GM19240 (cell line): ENCODE data around the gene RPS6KA2.

Source experiments
- DNase-seq: peaks from one replicate; pipeline ENCODE4 v3.0.0; 2011; ENCODE audit warnings: low spot score; ENCODE audit not compliant: insufficient read length

Gene RPS6KA2

GRCh38 chr6:166627033-166627874 is at the start of gene RPS6KA2:
RPS6KA2 (minus strand) TSS chr6:166627251; CDS start chr6:166627019, 232 bp downstream.
- peak; percentile 86 for DNase-seq

GRCh38 chr6:166676270-166676860 is 49.3 kb upstream of the RPS6KA2 start:
- no peak for DNase-seq

DNA sequence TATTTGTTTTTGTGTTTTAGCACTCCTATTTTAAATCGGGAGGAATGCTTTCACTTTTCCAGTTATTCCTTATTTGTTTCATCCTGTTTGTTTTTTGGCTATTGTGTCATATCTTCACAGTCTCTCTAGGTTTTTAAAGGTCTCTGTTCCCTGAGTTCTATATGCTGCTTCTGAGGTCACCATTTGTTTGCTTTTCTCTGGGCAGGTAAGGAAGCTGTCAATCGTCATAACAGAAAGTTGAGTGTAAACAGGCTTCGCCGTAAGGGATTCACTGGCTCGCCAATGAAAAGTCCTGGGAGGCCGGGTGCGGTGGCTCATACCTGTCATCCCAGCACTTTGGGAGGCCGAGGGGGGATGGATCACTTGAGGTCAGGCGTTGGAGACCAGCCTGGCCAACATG is 48.7 kb upstream of the RPS6KA2 start:
- no peak for DNase-seq

DNA sequence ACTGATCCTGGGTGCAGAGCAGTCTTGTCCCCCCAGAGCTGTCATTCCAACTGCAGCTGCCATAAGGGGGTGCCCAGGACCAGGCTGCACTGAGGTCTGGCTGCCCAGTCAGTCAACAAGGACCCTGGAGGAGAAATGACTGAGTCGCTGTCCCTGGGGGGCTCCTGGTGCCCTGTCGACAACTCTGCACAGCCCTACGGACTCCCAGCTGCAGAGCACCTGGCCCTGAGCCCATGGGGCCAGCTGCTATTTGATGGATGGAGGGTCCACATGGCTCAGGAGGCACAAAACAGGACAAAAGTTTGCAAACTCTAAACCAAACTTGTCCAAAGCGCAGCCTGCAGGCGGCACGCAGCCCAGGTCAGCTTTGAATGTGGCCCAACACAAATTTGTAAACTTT is 46.3 kb upstream of the RPS6KA2 start:
- no peak for DNase-seq

DNA sequence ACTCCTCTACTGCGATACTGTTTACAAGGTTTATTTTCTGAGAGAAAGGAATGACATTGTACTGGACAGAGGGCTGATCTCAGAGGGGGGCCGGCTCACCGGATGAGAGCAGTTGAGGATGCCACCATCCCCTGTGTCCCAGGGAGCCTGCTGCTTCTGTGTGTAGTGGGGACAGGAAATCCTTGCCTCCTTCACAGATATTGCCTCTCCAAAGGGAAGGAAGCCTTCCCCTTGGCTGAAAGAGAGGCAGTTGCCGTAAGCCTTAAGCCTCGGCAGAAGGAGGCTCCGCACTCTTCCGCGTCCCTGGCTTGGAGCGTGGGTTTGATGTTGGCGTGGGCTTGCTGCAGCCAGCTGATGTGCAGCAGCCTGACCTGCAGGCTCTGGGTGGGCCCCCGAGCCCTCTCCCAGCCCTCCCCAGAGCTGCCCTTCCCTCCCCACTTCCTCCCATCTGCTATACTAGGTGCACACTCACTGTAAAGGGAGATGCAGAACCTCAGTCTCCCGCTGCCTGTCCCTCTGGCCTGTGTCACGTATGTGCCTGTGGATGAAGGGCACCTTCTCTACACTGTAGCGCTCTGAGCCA is 45.7 kb upstream of the RPS6KA2 start:
- no peak for DNase-seq

DNA sequence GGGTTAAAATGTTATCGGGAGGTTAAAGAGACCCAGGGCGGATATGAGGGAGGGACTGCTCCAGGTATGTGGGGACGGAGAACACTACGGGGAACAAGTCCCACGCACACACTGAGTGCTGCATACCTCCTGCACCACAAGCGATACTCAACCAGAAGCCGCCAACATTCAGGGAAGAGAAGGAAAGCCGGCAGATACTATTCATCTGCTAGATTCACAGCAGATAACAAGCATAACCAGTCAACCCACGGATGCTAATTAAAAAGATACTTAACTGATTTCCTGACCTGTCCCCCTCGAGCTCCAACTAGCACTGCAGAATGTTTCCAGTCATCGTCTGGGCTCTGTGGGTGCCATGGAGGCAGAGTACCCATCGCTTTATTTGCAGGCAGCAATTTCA is 45.1 kb upstream of the RPS6KA2 start:
- no peak for DNase-seq

DNA sequence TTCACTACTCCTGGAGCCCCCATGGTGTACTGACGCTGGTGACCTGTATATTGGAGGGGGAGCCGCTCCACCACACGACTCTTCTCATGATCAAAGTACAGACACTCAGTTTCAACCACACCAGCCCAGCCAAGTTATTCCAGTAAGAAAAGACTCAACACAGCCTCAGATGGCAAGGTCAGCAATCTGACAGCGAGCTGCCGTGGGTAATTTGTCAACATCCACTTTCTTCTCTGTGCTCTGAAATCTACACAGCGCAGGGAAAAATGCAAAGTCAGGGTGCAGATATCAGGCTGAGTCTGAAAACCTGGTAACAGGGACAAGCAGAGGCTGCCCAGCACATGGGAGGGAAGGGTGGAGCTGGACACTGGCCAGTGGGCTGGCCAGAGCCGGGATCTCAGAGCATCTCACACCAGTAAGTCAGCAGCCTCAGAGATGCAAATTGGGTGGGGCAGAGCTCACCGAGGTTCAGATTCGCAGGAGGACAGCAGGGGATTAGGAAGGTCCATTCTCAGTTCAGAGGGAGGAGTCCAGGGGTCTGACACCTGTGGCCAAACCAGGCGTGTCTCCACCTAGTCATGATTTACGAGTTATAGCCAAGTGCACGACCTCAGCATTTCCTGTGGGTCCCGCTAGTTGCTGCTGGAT is 44.5 kb upstream of the RPS6KA2 start:
- DNase-seq = no peak

- no peak for DNase-seq
Measured at GRCh38 chr6:166670894-166671293, 43.8 kb upstream of the RPS6KA2 start.

- no peak for DNase-seq
Measured at GRCh38 chr6:166670013-166670412, 43.0 kb upstream of the RPS6KA2 start.

- DNase-seq = no peak
Measured at GRCh38 chr6:166667796-166668610, 41.0 kb upstream of the RPS6KA2 start.

GRCh38 chr6:166664135-166664534 is 37.1 kb upstream of the RPS6KA2 start:
- no peak for DNase-seq

GRCh38 chr6:166663568-166663967 is 36.5 kb upstream of the RPS6KA2 start:
- DNase-seq = no peak

DNA sequence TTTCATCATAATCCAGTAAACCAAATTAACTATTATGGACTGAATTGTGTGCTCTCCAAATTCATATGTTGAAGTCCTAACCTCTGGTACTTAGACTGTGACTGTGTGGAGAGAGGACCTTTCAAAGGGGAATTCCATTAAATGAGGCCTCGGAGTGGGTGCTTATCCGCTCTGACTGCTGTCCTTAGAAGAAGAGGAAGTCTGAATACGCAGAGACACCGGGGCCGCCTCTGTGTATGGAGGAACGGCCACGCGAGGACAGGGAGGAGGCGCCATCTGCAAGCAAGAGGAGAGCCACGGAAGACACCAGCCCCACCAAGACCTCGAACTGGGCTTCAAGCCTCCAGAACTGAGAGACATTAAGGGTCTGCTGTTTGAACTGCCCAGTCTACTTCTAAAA is 35.6 kb upstream of the RPS6KA2 start:
- DNase-seq = no peak

GRCh38 chr6:166661327-166662085 is 34.5 kb upstream of the RPS6KA2 start:
- no peak for DNase-seq

DNA sequence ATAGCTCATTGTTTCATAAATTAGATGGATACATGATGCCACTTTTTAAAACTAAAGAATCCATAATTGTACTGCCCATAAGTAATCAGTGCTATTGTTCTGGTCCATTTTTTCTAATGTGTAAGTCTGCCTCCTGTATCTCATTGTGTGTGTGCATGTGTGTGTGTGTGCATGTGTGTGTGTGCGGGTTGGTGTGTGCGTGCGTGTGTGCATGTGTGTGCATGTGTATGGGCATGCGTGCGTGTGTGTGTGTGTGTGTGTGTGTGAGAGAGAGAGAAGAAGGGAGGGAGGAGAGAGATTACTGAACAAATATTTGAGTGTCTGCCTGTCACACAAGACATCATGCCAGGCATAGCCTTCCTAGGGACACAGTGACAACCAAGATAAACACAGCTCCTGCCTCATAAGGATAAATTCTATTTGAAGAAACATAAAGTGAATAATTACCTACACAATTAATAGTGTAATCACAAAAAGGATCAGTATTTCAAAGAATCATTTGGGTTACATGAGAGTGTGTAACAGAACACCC is 33.2 kb upstream of the RPS6KA2 start:
- no peak for DNase-seq

GRCh38 chr6:166659581-166659980 is 32.5 kb upstream of the RPS6KA2 start:
- DNase-seq = no peak

DNA sequence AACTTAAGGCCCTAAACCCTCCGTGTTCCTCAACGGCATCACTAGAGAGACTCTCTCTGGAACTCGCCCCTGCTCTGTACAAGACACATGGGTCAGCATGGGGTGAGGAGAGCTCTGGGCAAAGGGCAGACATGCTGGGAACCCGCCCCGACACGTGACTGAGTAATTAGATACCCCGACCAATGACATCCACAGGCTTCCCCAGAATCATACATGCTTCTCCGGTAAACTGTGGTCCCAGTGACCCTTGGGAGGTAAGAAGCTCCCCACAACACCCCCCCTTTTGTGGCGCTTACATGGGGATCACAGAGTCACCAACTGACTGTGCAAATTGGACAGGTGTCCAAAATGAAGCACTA is 31.7 kb upstream of the RPS6KA2 start:
- no peak for DNase-seq

DNA sequence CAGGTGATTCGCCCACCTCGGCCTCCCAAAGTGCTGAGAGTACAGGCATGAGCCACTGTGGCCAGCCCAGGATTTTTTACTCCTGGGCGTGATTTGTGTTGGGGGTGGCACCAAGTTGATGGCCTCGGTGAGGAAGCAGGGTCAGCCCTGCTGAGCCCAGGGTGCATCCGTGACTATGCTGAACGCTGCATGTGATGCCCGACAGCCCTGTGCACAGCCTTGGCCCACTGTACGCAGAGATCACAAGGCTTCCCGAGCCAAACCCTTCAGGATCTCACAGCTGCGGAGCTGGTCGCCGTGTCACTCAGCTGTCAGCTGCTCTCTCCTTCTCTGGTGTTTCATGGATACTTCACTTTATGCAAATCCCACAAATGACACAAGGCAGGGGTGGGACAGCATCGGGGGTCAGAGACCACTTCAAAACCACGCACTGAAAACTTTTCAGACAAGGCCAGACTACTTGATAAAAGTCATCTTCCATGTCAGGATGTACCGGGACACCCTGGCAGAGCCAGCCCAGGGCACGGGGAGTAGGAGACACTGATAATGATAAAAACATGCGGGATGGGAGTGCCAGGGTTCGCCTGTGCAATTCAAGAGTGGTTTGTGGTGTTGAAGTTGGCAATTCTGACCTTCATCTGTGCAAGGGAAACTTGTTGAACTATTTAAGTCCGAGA is 31.2 kb upstream of the RPS6KA2 start:
- no peak for DNase-seq

GRCh38 chr6:166657531-166657930 is 30.5 kb upstream of the RPS6KA2 start:
- DNase-seq = no peak
